HG02938 (cell line): ENCODE measurements around the gene RALGAPA1.

Source experiments
- ATAC-seq: cut with Tn5 transposase; IDR thresholded peaks from one replicate; pipeline ENCODE4 v1.9.1; 2021; ENCODE audit warnings: mild to moderate bottlenecking, moderate library complexity; ENCODE audit not compliant: unreplicated experiment

The RALGAPA1 gene

DNA sequence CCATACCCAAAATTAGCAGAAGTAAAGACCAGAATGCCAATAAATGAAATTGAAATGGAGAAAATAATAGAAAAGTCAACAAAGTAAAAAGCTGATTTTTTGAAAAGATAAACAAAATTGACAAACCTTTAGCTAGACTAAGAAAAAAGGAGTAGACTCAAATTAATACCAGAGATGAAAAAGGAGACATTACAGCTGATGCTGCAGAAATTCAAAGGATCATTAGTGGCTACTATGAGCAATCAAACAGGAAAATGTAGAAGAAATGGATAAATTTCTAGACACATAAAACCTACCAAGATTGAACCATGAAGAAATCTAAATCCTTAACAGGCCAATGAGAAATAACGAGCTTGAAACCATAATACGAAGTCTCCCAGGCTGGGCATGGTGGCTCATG lies 309.9 kb downstream of the RALGAPA1 start:
- ATAC-seq = no peak

DNA sequence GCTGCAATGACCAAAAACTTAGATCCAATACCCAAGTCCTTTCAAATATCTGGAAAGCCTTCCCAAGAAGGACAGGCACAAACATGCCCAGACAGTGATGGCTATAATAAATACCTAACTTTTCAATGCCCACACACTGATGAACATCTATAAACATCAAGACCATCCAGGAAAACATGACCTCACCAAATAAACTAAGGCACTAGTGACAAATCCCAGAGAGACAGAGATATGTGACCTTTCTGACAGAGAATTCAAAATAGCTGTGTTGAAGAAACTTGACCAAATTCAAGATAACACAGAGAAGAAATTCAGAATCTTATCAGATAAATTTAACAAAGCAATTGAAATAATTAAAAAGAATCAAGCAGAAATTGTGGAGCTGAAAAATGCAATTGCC lies 313.8 kb downstream of the RALGAPA1 start:
- ATAC-seq = no peak

DNA sequence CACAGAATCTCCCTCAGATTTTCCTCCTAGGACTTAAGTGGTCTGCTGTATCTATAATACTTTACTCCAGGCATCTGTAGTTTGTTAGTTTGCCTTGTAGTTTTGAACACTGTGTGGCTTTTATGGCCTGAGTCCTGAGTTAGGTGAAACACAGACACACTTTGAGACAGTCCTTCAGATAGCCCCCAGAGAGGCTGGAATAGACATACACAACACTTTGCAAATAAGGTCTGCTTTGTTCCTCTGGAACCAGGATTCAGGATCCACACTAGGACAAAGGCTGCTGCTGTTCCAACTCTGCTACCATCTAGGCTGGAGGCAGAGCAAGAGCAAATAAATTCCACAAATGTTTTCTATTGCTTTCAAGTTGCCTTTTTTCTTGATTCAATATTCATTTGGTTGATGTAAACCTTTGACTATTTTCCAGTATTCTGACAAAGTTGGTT lies 316.5 kb downstream of the RALGAPA1 start:
- no peak for ATAC-seq
